ENCODE results near the gene LRRTM4. TPM values are rescaled to one million over a fixed set of nuclear protein-coding genes. Genes with fewer than 3 reads are reported as not detected.

The LRRTM4 gene
- total and polyA plus RNA-seq, 10 of the 15 experiments (the other 5 are each of a cell fraction or from before 2014, with no cell fraction given) = 0.01 to 1.0 TPM; not detected in 8

DNA sequence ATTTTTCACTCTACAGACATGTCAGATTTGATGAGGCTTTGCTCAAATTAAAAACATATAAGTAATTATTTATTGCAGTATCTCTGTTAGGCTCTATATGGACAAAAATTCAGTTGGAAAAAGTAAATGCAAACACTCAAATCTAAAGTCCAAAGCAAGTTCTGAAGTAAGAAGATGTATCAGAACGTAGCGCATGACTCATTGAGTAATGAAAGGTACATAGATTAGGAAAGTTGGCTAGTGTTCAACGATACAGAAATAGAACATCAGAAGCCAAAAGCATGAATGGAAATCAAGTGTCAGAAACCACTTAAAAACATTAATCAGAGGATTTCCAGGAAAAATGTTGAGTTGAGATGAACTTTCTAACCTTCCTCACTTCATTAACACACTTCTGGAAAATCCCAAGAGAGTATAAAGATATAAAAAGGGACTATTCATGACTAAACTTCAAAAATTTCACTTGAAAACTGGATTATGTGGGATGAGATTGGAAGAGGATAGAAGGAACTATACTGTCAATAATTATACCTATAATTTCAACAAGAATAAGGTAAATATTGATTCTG is 494.1 kb downstream of the LRRTM4 start:
- no peaks in the 10 kb centered on the region for H3K79me2 ChIP-seq (ENCODE audit: control insufficient read depth, insufficient read depth, low read length)
- no peak overlapping the region for H2AFZ ChIP-seq (ENCODE audit: control insufficient read depth, low read depth, low read length)
- POLR2A ChIA-PET = no interaction called here
- 52% methylated on average over 3 of the region's 3 CpGs for WGBS (ENCODE audit: insufficient coverage, insufficient replicate concordance, low lambda C conversion rate, missing lambda C conversion rate)
- BruUV-seq (replicated peaks) = no TSS peak
- in situ Hi-C loops (cut with MboI) = no loop called here
- CTCF ChIA-PET = no interaction called here
- no peak for DNase-seq (ENCODE audit: low read depth, low spot score)
- no peaks in the 10 kb centered on the region for H4K20me1 ChIP-seq (ENCODE audit: control insufficient read depth, insufficient read depth)
- no peak overlapping the region for H3K4me3 ChIP-seq
- ATAC-seq = no peak
- no peaks in the 10 kb centered on the region for H3K9me3 ChIP-seq (replicated peaks; ENCODE audit: control insufficient read depth, insufficient read depth, low read length)
- no peak overlapping the region for H3K27ac ChIP-seq (ENCODE audit: control insufficient read depth, insufficient read depth)
- SMC1A ChIA-PET (ENCODE audit: uncharacterized antibody, unreplicated experiment) = no interaction called here
- H3K4me2 ChIP-seq (ENCODE audit: control insufficient read depth, insufficient read depth) = no peak overlapping the region
- intact Hi-C loops (cut with micrococcal nuclease; ENCODE audit: unreplicated experiment) = no loop called here
- FAIRE-seq = no peak
- H3K9ac ChIP-seq (ENCODE audit: control insufficient read depth, insufficient read depth, low read length) = no peak overlapping the region
- no peaks in the 10 kb centered on the region for H3K4me1 ChIP-seq (ENCODE audit: control insufficient read depth, insufficient read depth, low read length)
- RAD21 ChIA-PET (ENCODE audit: unreplicated experiment) = no interaction called here
- H3K27me3 ChIP-seq (replicated peaks in 1 of 2; ENCODE audit: control insufficient read depth in 2 of 2, insufficient read depth in 2 of 2, low read length in 1 of 2) = no peaks in the 10 kb centered on the region
- H3K36me3 ChIP-seq (ENCODE audit: control insufficient read depth in 2 of 2, insufficient read depth in 2 of 2, low read length in 1 of 2) = no peaks in the 10 kb centered on the region
- TF ChIP-seq NR2C2 (IDR thresholded peaks at IDR 0.05; ENCODE audit: borderline replicate concordance, control insufficient read depth, insufficient read length, low read depth) = no peak
- no peak for TF ChIP-seq DPF2 (IDR thresholded peaks at IDR 0.05)
- no peak for TF ChIP-seq ZNF592 (IDR thresholded peaks at IDR 0.05)
- no peak for TF ChIP-seq BCL11A (IDR thresholded peaks at IDR 0.05; ENCODE audit: low read depth, low read length)
- TF ChIP-seq CREB1 (IDR thresholded peaks at IDR 0.05; ENCODE audit: low read depth) = no peak
- TF ChIP-seq PKNOX1 (IDR thresholded peaks at IDR 0.05) = no peak
- no peak for TF ChIP-seq SUPT20H (IDR thresholded peaks at IDR 0.05; ENCODE audit: borderline replicate concordance, control insufficient read depth, low read depth, low read length)
- TF ChIP-seq RFX5 (IDR thresholded peaks at IDR 0.05; ENCODE audit: low read depth, low read length) = no peak
- TF ChIP-seq GATAD2B (conservative IDR thresholded peaks at IDR 0.05; ENCODE audit: low read depth) = no peak
- TF ChIP-seq, protein P1, sequence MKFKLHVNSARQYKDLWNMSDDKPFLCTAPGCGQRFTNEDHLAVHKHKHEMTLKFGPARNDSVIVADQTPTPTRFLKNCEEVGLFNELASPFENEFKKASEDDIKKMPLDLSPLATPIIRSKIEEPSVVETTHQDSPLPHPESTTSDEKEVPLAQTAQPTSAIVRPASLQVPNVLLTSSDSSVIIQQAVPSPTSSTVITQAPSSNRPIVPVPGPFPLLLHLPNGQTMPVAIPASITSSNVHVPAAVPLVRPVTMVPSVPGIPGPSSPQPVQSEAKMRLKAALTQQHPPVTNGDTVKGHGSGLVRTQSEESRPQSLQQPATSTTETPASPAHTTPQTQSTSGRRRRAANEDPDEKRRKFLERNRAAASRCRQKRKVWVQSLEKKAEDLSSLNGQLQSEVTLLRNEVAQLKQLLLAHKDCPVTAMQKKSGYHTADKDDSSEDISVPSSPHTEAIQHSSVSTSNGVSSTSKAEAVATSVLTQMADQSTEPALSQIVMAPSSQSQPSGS (IDR thresholded peaks at IDR 0.05; ENCODE audit: low read length) = no peak
- TF ChIP-seq NBN (IDR thresholded peaks at IDR 0.05) = no peak
- TF ChIP-seq, protein P2, sequence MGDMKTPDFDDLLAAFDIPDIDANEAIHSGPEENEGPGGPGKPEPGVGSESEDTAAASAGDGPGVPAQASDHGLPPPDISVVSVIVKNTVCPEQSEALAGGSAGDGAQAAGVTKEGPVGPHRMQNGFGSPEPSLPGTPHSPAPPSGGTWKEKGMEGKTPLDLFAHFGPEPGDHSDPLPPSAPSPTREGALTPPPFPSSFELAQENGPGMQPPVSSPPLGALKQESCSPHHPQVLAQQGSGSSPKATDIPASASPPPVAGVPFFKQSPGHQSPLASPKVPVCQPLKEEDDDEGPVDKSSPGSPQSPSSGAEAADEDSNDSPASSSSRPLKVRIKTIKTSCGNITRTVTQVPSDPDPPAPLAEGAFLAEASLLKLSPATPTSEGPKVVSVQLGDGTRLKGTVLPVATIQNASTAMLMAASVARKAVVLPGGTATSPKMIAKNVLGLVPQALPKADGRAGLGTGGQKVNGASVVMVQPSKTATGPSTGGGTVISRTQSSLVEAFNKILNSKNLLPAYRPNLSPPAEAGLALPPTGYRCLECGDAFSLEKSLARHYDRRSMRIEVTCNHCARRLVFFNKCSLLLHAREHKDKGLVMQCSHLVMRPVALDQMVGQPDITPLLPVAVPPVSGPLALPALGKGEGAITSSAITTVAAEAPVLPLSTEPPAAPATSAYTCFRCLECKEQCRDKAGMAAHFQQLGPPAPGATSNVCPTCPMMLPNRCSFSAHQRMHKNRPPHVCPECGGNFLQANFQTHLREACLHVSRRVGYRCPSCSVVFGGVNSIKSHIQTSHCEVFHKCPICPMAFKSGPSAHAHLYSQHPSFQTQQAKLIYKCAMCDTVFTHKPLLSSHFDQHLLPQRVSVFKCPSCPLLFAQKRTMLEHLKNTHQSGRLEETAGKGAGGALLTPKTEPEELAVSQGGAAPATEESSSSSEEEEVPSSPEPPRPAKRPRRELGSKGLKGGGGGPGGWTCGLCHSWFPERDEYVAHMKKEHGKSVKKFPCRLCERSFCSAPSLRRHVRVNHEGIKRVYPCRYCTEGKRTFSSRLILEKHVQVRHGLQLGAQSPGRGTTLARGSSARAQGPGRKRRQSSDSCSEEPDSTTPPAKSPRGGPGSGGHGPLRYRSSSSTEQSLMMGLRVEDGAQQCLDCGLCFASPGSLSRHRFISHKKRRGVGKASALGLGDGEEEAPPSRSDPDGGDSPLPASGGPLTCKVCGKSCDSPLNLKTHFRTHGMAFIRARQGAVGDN (IDR thresholded peaks at IDR 0.05) = no peak
- TF ChIP-seq FOS (IDR thresholded peaks at IDR 0.05; ENCODE audit: borderline replicate concordance, extremely low read depth, insufficient read length) = no peak
- TF ChIP-seq MYB (IDR thresholded peaks at IDR 0.05; ENCODE audit: borderline replicate concordance, low read depth, low read length) = no peak
- no peak for TF ChIP-seq EZH2 (IDR thresholded peaks at IDR 0.05; ENCODE audit: borderline replicate concordance, control insufficient read depth, low read depth, low read length)

Measured in GM12878 (cell line).